IMR-90 (cell line): Measurements from ENCODE around the gene RBKS. TPM values are rescaled to one million over a fixed set of nuclear protein-coding genes. Genes with fewer than 3 reads are reported as not detected.

Experiments
- ATAC-seq: fragments of 200-7000 bp; cut with Tn5 transposase; 2 replicates; pipeline ENCODE4 v1.9.1; 2020; ENCODE audit warnings: low read depth, mild to moderate bottlenecking, moderate library complexity
- BruUV-seq: library from RNA; stranded (reverse); fragments of 400-500 nt; replicated peaks from 2 replicates; lab custom pipeline; 2021; lab: Mats Ljungman, UMichigan
- CTCF ChIA-PET: fragments of 300-600 bp; formaldehyde crosslinking; extraction: SDS; loops from one replicate; lab custom pipeline; 2021; ENCODE audit warnings: antibody characterized with exemption; lab: Yijun Ruan, JAX
- POLR2A ChIA-PET: fragments of 300-600 bp; sonication (Branson Sonifier 250); formaldehyde crosslinking; loops from one replicate; lab custom pipeline; 2022; ENCODE audit warnings: antibody characterized with exemption; ENCODE audit not compliant: unreplicated experiment; lab: Charles Lee
- DNase-seq: peaks from one replicate; pipeline ENCODE4 v3.0.0; 2013
- H2AFZ ChIP-seq: replicated peaks from 2 replicates; pipeline ENCODE3; 2013; ENCODE audit warnings: low read length, mild to moderate bottlenecking; ENCODE audit not compliant: poor library complexity
- H2AK5ac ChIP-seq: 2 replicates; pipeline ENCODE4 v1.6.1; 2013; ENCODE audit warnings: low read depth, low read length, inconsistent platforms
- H2AK9ac ChIP-seq: replicated peaks from 2 replicates; pipeline ENCODE3; 2013; ENCODE audit warnings: mild to moderate bottlenecking, low read depth, low read length, moderate library complexity; ENCODE audit not compliant: poor library complexity
- H2BK120ac ChIP-seq: 2 replicates; pipeline ENCODE4 v1.6.1; 2013; ENCODE audit warnings: low read depth, low read length, inconsistent platforms
- H2BK15ac ChIP-seq: 3 replicates; pipeline ENCODE4 v1.6.1; 2013; ENCODE audit warnings: low read depth, low read length, inconsistent platforms
- H2BK20ac ChIP-seq: 2 replicates; pipeline ENCODE4 v1.6.1; 2013; ENCODE audit warnings: low read depth, mild to moderate bottlenecking, inconsistent platforms, low read length, moderate library complexity
- H2BK5ac ChIP-seq: 2 replicates; pipeline ENCODE4 v1.6.1; 2013; ENCODE audit warnings: mild to moderate bottlenecking, low read depth, low read length, inconsistent platforms; ENCODE audit not compliant: poor library complexity, severe bottlenecking
- H3K14ac ChIP-seq: replicated peaks from 2 replicates; pipeline ENCODE4 v1.6.1; 2013; ENCODE audit warnings: low read depth, low read length, inconsistent platforms
- H3K18ac ChIP-seq: 2 replicates; pipeline ENCODE4 v1.6.1; 2013; ENCODE audit warnings: low read depth, low read length, control low read depth
- H3K23ac ChIP-seq: 2 replicates; pipeline ENCODE4 v1.6.1; 2013; ENCODE audit warnings: low read depth, low read length, inconsistent platforms
- H3K27ac ChIP-seq: 2 replicates; pipeline ENCODE4 v1.5.1; 2013; ENCODE audit warnings: mild to moderate bottlenecking, control low read depth, low read length; ENCODE audit not compliant: insufficient read depth
- H3K27me3 ChIP-seq: 2 replicates; pipeline ENCODE4 v1.6.1; 2013; ENCODE audit warnings: low read length; ENCODE audit not compliant: control insufficient read depth, insufficient read depth
- H3K36me3 ChIP-seq: 2 replicates; pipeline ENCODE4 v1.6.1; 2013; ENCODE audit warnings: low read length, mixed read lengths; ENCODE audit not compliant: control insufficient read depth, insufficient read depth
- H3K4ac ChIP-seq: 2 replicates; pipeline ENCODE4 v1.6.1; 2013; ENCODE audit warnings: low read depth, low read length, inconsistent platforms
- H3K4me1 ChIP-seq: 2 replicates; pipeline ENCODE4 v1.6.1; 2013; ENCODE audit warnings: low read length, mixed read lengths; ENCODE audit not compliant: control insufficient read depth, insufficient read depth
- H3K4me2 ChIP-seq: 2 replicates; pipeline ENCODE4 v1.6.1; 2013; ENCODE audit warnings: low read depth, mild to moderate bottlenecking, control low read depth, low read length, moderate library complexity
- H3K4me3 ChIP-seq: 2 replicates; pipeline ENCODE4 v1.5.1; 2013; ENCODE audit warnings: low read depth, mild to moderate bottlenecking, control low read depth, low read length, moderate library complexity; ENCODE audit not compliant: insufficient read depth
- H3K56ac ChIP-seq: 2 replicates; pipeline ENCODE4 v1.6.1; 2013; ENCODE audit warnings: low read length, inconsistent platforms; ENCODE audit not compliant: insufficient read depth; ENCODE audit errors: extremely low read depth
- H3K79me1 ChIP-seq, 2 experiments: 2 replicates each; pipeline ENCODE4 v1.6.1; 2013; ENCODE audit warnings: low read length in 2 of 2, inconsistent platforms in 1 of 2, low read depth in 1 of 2
- H3K9ac ChIP-seq: 2 replicates; pipeline ENCODE4 v1.6.1; 2013; ENCODE audit warnings: low read depth, low read length, control low read depth
- H3K9me1 ChIP-seq: 2 replicates; pipeline ENCODE4 v1.6.1; 2013; ENCODE audit warnings: low read length, inconsistent platforms; ENCODE audit not compliant: insufficient read depth
- H3K9me3 ChIP-seq: 2 replicates; pipeline ENCODE4 v1.6.1; 2013; ENCODE audit warnings: low read length; ENCODE audit not compliant: control insufficient read depth, insufficient read depth
- H4K20me1 ChIP-seq: 2 replicates; pipeline ENCODE4 v1.6.1; 2013; ENCODE audit warnings: low read length, inconsistent platforms; ENCODE audit not compliant: insufficient read depth
- H4K5ac ChIP-seq: 2 replicates; pipeline ENCODE4 v1.6.1; 2013; ENCODE audit warnings: mild to moderate bottlenecking, low read depth, low read length, control low read depth
- H4K8ac ChIP-seq, 2 experiments: 2 replicates each; pipeline ENCODE4 v1.6.1; 2013; ENCODE audit warnings: low read depth in 2 of 2, low read length in 2 of 2, control low read depth in 1 of 2, inconsistent platforms in 1 of 2
- H4K91ac ChIP-seq: 2 replicates; pipeline ENCODE4 v1.6.1; 2013; ENCODE audit warnings: low read depth, low read length, inconsistent platforms; ENCODE audit not compliant: insufficient read depth
- BHLHE40 ChIP-seq: fragments of 150-350 bp; IDR thresholded peaks from 2 replicates; pipeline ENCODE4 v1.6.1; 2016; ENCODE audit warnings: mild to moderate bottlenecking, low read depth, low read length
- CEBPB ChIP-seq: IDR thresholded peaks from 2 replicates; pipeline ENCODE4 v1.6.1; 2012; ENCODE audit warnings: low read depth, low read length, improper control_type of control experiment
- CHD1 ChIP-seq: IDR thresholded peaks from 2 replicates; pipeline ENCODE4 v1.6.1; 2012; ENCODE audit warnings: low read depth, low read length, improper control_type of control experiment
- CTCF ChIP-seq: conservative IDR thresholded peaks from 2 replicates; pipeline ENCODE4 v1.5.1; 2012; ENCODE audit warnings: mild to moderate bottlenecking, low read depth, low read length, improper control_type of control experiment
- ELK1 ChIP-seq: fragments of 150-350 bp; IDR thresholded peaks from 2 replicates; pipeline ENCODE4 v1.6.1; 2016; ENCODE audit warnings: low read depth, mild to moderate bottlenecking, low read length, moderate library complexity, borderline replicate concordance
- FOS ChIP-seq: fragments of 150-350 bp; IDR thresholded peaks from 2 replicates; pipeline ENCODE4 v1.6.1; 2016; ENCODE audit warnings: low read depth, low read length
- MAFK ChIP-seq: IDR thresholded peaks from 2 replicates; pipeline ENCODE4 v1.6.1; 2012; ENCODE audit warnings: low read depth, low read length, improper control_type of control experiment
- MAZ ChIP-seq: IDR thresholded peaks from 2 replicates; pipeline ENCODE4 v1.6.1; 2012; ENCODE audit warnings: low read depth, mild to moderate bottlenecking, low read length, improper control_type of control experiment, moderate library complexity, borderline replicate concordance
- MXI1 ChIP-seq: IDR thresholded peaks from 2 replicates; pipeline ENCODE4 v1.6.1; 2012; ENCODE audit warnings: low read depth, mild to moderate bottlenecking, low read length, moderate library complexity, borderline replicate concordance
- NFE2L2 ChIP-seq: fragments of 150-350 bp; IDR thresholded peaks from 2 replicates; pipeline ENCODE4 v1.6.1; 2016; ENCODE audit warnings: low read depth, mild to moderate bottlenecking, low read length
- POLR2A ChIP-seq: IDR thresholded peaks from 2 replicates; pipeline ENCODE4 v1.6.1; 2012; ENCODE audit warnings: mild to moderate bottlenecking, low read depth, low read length
- RAD21 ChIP-seq: IDR thresholded peaks from 2 replicates; pipeline ENCODE4 v1.6.1; 2012; ENCODE audit warnings: low read length, improper control_type of control experiment
- RCOR1 ChIP-seq: IDR thresholded peaks from 2 replicates; pipeline ENCODE4 v1.6.1; 2012; ENCODE audit warnings: mild to moderate bottlenecking, low read length, improper control_type of control experiment; ENCODE audit not compliant: insufficient replicate concordance
- RFX5 ChIP-seq: IDR thresholded peaks from 2 replicates; pipeline ENCODE4 v1.8.0; 2012; ENCODE audit warnings: low read depth, mild to moderate bottlenecking, low read length, moderate library complexity
- SMC3 ChIP-seq: fragments of 150-350 bp; IDR thresholded peaks from 2 replicates; pipeline ENCODE4 v1.6.1; 2016; ENCODE audit warnings: low read depth, mild to moderate bottlenecking, antibody characterized with exemption, low read length, moderate library complexity
- USF2 ChIP-seq: fragments of 150-350 bp; IDR thresholded peaks from 2 replicates; pipeline ENCODE4 v1.6.1; 2017; ENCODE audit warnings: mild to moderate bottlenecking, antibody characterized with exemption, low read length, low read depth
- WGBS, 2 experiments: methylation state at CpG; one replicate each; pipeline versions ENCODE4 v1.1.5 to v1.1.7; 2013; ENCODE audit warnings: missing lambda C conversion rate in 2 of 2; ENCODE audit not compliant: insufficient read length in 1 of 2; ENCODE audit errors: extremely low coverage in 2 of 2; 5-methylcytosine and 5-hydroxymethylcytosine counted together
- dilution Hi-C: fragments of 300-500 bp; cut with HindIII; formaldehyde crosslinking; loops from one replicate; pipeline ENCODE4 v1.14.3; 2018; ENCODE audit warnings: low sequenced_read_pairs; ENCODE audit not compliant: unreplicated experiment
- in situ Hi-C: fragments of 300-500 bp; cut with MboI; formaldehyde crosslinking; loops from 3 replicates; pipeline ENCODE4 v1.14.3; 2019; ENCODE audit warnings: low sequenced_read_pairs, inconsistent platforms, mixed read lengths
- intact Hi-C: fragments of 100-400 bp; cut with micrococcal nuclease; formaldehyde crosslinking; loops from 2 replicates; pipeline ENCODE4 v1.10.0; 2022
- polyA plus RNA-seq, 3 experiments: library from polyadenylated mRNA; depleted of rRNA; stranded (reverse); fragments of >200 nt; gene quantifications; 2 replicates each; pipeline ENCODE4 v1.2.3, GENCODE V29; 2012; ENCODE audit warnings: low replicate concordance in 1 of 3
- total RNA-seq: library from RNA; depleted of rRNA; stranded (reverse); fragments of >200 nt; gene quantifications from 2 replicates; pipeline ENCODE4 v1.2.3, GENCODE V29; 2012

Gene RBKS
- total and polyA plus RNA-seq, 2 of the 4 experiments (the other 2 are of a cell fraction), result 1.1 to 1.4 TPM

- Histone ChIP-seq H3K79me1 (no peaks in the 10 kb centered on the region), H3K36me3 (no peaks in the 10 kb centered on the region), H2BK20ac (peak overlapping the region; percentile 72), H4K20me1 (no peaks in the 10 kb centered on the region), H3K4me1 (peaks cover 5% of the 10 kb centered on the region), H2BK15ac (peak overlapping the region; percentile 94; the same call in 1 of the 3 replicates), H3K27ac (no peak overlapping the region), H2BK120ac (peak overlapping the region; percentile 61), H2BK5ac (peak overlapping the region; percentile 18), H2AK5ac (peak overlapping the region; percentile 74), H3K14ac (0 out of 2 replicates have a peak overlapping the region, but pooled peaks have one; percentile 28), H3K4me3 (no peak overlapping the region), H2AFZ (peak overlapping the region; percentile 18), H4K91ac (peak overlapping the region; percentile 58; the same call in 1 of the 2 replicates), H4K5ac (peak overlapping the region; percentile 24), H3K23ac (no peak overlapping the region), H3K27me3 (no peaks in the 10 kb centered on the region), H3K9me3 (no peaks in the 10 kb centered on the region), H3K4ac (peak overlapping the region; percentile 47), H2AK9ac (peak overlapping the region; percentile 76), H3K4me2 (no peak overlapping the region), H3K56ac (no peak overlapping the region), H3K9me1 (no peaks in the 10 kb centered on the region), H3K9ac (no peak overlapping the region), H3K18ac (peak overlapping the region; percentile 1; the same call in 1 of the 2 replicates), H4K8ac (peak overlapping the region in 1 of 2 experiments; percentile 70; a peak in 2 of 4 replicates)
- no TSS peak for BruUV-seq
- DNase-seq, result no peak
- ChIA-PET CTCF (interaction anchor here (0.6 to 2.2 kb wide), 5 partner anchors 10 to 405 kb away, joined by 3 to 10 read pairs (median 4); no protein-coding TSS in a partner anchor), POLR2A (no interaction called here)
- intact Hi-C loops, result loop anchor here (1.0 to 10.0 kb wide), 5 partner anchors 470 to 697 kb away; no protein-coding TSS in a partner anchor
- in situ Hi-C loops, result loop anchor here (5.0 kb wide), 1 partner anchor 642 kb away; no protein-coding TSS in a partner anchor
- ATAC-seq, result no peak
- dilution Hi-C loops, result no loop called here
- WGBS, 2 experiments, result no CpG with 5 or more reads among the region's 5 CpGs
- TF ChIP-seq RFX5, result no peak
- no peak for TF ChIP-seq RAD21
- no peak for TF ChIP-seq MXI1
- TF ChIP-seq ELK1, result no peak
- no peak for TF ChIP-seq USF2
- no peak; the same call in 1 of the 2 replicates for TF ChIP-seq MAZ
- TF ChIP-seq NFE2L2, result no peak
- TF ChIP-seq CEBPB, result no peak
- no peak for TF ChIP-seq POLR2A
- no peak for TF ChIP-seq CTCF
- no peak for TF ChIP-seq MAFK
- TF ChIP-seq FOS, result no peak
- no peak for TF ChIP-seq RCOR1
- no peak for TF ChIP-seq BHLHE40
- no peak for TF ChIP-seq SMC3
- no peak for TF ChIP-seq CHD1
Measured at GRCh38 chr2:27754831-27755230, 135.4 kb downstream of the RBKS start.
